Neural progenitor cell (in vitro differentiated cells): ENCODE data around the gene CUEDC1. TPM values are rescaled to one million over a fixed set of nuclear protein-coding genes. Genes with fewer than 3 reads are reported as not detected.

Source experiments
- DNase-seq: peaks from one replicate; pipeline ENCODE4 v3.0.0-alpha.2; 2016; ENCODE audit warnings: low spot score
- H2AFZ ChIP-seq: fragments of 200-600 bp; sonication (generic); replicated peaks from 2 replicates; pipeline ENCODE4 v1.6.1; 2016; ENCODE audit warnings: antibody characterized with exemption
- H3F3A ChIP-seq: fragments of 200-600 bp; sonication (generic); 2 replicates; pipeline ENCODE4 v1.6.1; 2016; ENCODE audit warnings: antibody characterized with exemption, low read depth
- H3K27ac ChIP-seq: fragments of 200-600 bp; sonication (generic); 2 replicates; pipeline ENCODE4 v1.5.1; 2016; ENCODE audit warnings: mild to moderate bottlenecking
- H3K27me3 ChIP-seq: fragments of 200-600 bp; sonication (generic); 2 replicates; pipeline ENCODE4 v1.6.1; 2016; ENCODE audit warnings: mild to moderate bottlenecking, moderate library complexity
- H3K36me3 ChIP-seq: fragments of 200-600 bp; sonication (generic); 2 replicates; pipeline ENCODE4 v1.5.1; 2016
- H3K4me1 ChIP-seq: fragments of 200-600 bp; sonication (generic); 2 replicates; pipeline ENCODE4 v1.6.1; 2016; ENCODE audit warnings: mixed run types
- H3K4me2 ChIP-seq: fragments of 200-600 bp; sonication (generic); 2 replicates; pipeline ENCODE4 v1.6.1; 2016
- H3K4me3 ChIP-seq: fragments of 200-600 bp; sonication (generic); 2 replicates; pipeline ENCODE4 v1.5.1; 2016
- H3K79me2 ChIP-seq: fragments of 200-600 bp; sonication (generic); 2 replicates; pipeline ENCODE4 v1.6.1; 2016; ENCODE audit warnings: low read depth
- H3K9ac ChIP-seq: fragments of 200-600 bp; sonication (generic); 2 replicates; pipeline ENCODE4 v1.6.1; 2016
- H3K9me3 ChIP-seq: fragments of 200-600 bp; sonication (generic); 2 replicates; pipeline ENCODE4 v1.5.1; 2016; ENCODE audit warnings: low read depth
- H4K20me1 ChIP-seq: fragments of 200-600 bp; sonication (generic); 2 replicates; pipeline ENCODE4 v1.6.1; 2016; ENCODE audit warnings: low read depth
- H3K27ac Mint-ChIP-seq: 3 replicates; pipeline ENCODE4 v1.8.0; 2021; ENCODE audit warnings: mixed read lengths
- H3K27me3 Mint-ChIP-seq: 2 replicates; pipeline ENCODE4 v1.8.0; 2022; ENCODE audit warnings: low read depth, mild to moderate bottlenecking, inconsistent platforms, moderate library complexity, mixed read lengths; ENCODE audit not compliant: insufficient read depth
- H3K36me3 Mint-ChIP-seq: 3 replicates; pipeline ENCODE4 v1.8.0; 2021; ENCODE audit warnings: mixed read lengths
- H3K4me1 Mint-ChIP-seq: 3 replicates; pipeline ENCODE4 v1.8.0; 2021; ENCODE audit warnings: mixed read lengths
- H3K4me3 Mint-ChIP-seq: 3 replicates; pipeline ENCODE4 v1.8.0; 2021; ENCODE audit warnings: mild to moderate bottlenecking, moderate library complexity, mixed read lengths
- H3K9me3 Mint-ChIP-seq: 3 replicates; pipeline ENCODE4 v1.8.0; 2020; ENCODE audit warnings: mixed read lengths
- EZH2 ChIP-seq: fragments of 200-600 bp; sonication (generic); IDR thresholded peaks from 2 replicates; pipeline ENCODE4 v1.6.1; 2017; ENCODE audit warnings: antibody characterized with exemption, mild to moderate bottlenecking, moderate library complexity
- EZH2phosphoT487 ChIP-seq: fragments of 200-600 bp; sonication (generic); IDR thresholded peaks from 2 replicates; pipeline ENCODE4 v1.6.1; 2017; ENCODE audit warnings: antibody characterized with exemption
- total RNA-seq: library from RNA; depleted of rRNA; stranded (reverse); fragments of >200 nt; gene quantifications from 2 replicates; pipeline ENCODE4 v1.2.3, GENCODE V29; 2015; ENCODE audit warnings: low replicate concordance
- TF ChIP-seq, protein P1 (sequence below): fragments of 200-600 bp; sonication (generic); IDR thresholded peaks from 2 replicates; pipeline ENCODE4 v1.5.1; 2017; ENCODE audit warnings: antibody characterized with exemption, mild to moderate bottlenecking

Gene CUEDC1
- total RNA-seq, 1 donor from 2014 or later, result 8.8 TPM

DNA sequence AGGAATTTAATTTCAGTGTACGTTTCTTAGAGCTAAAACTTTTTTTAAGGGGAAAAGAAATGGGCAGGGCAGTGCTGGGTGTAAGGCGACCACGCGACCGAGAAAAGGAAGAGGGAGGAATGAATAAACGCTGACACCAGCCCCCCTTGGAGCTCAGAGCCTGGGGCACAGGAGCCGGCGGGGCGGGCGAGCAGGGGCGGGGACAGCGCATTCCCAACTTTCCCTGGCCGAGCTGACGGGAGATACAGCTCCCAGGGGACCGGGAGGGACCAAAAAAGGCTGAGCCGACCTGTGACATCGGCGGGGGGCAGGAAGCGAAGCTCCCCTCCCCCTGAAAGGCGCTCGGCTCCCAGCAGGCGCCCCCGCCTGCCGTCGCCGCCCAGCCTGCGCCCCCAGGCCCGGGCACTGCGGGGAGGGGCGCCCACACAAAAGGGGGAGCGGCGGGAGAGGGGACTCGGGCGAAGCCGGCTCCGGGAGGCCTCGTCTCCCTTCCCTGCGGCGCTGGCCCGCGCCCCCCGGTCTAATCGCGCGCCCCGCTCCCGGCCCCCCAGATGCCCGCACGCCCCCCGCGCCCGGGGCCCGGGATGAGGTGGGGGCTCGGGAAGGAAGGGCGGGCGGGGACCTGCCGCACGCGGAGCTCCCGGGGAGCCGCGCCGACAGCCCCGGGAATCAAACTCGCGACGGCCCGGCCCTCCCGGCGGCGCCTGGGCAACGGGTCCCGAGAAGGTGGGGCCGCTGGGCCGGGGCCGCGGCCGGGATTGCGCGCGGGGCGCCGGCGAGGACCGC lies 622 bp downstream of the CUEDC1 start:
- H3K9me3 Mint-ChIP-seq, result no peaks in the 10 kb centered on the region
- DNase-seq, result peak; percentile 78
- H3K27me3 Mint-ChIP-seq, result peaks cover 6% of the 10 kb centered on the region
- H3F3A ChIP-seq, result peaks cover 18% of the 10 kb centered on the region
- no peaks in the 10 kb centered on the region for H3K79me2 ChIP-seq
- H3K27me3 ChIP-seq, result peaks cover 41% of the 10 kb centered on the region
- TF ChIP-seq EZH2phosphoT487, result no peak
- TF ChIP-seq EZH2, result no peak
- TF ChIP-seq, protein P1, sequence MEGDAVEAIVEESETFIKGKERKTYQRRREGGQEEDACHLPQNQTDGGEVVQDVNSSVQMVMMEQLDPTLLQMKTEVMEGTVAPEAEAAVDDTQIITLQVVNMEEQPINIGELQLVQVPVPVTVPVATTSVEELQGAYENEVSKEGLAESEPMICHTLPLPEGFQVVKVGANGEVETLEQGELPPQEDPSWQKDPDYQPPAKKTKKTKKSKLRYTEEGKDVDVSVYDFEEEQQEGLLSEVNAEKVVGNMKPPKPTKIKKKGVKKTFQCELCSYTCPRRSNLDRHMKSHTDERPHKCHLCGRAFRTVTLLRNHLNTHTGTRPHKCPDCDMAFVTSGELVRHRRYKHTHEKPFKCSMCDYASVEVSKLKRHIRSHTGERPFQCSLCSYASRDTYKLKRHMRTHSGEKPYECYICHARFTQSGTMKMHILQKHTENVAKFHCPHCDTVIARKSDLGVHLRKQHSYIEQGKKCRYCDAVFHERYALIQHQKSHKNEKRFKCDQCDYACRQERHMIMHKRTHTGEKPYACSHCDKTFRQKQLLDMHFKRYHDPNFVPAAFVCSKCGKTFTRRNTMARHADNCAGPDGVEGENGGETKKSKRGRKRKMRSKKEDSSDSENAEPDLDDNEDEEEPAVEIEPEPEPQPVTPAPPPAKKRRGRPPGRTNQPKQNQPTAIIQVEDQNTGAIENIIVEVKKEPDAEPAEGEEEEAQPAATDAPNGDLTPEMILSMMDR, result no peak
- peaks cover 67% of the 10 kb centered on the region for H3K4me1 Mint-ChIP-seq
- H2AFZ ChIP-seq, result peak overlapping the region; percentile 87
- peaks cover 12% of the 10 kb centered on the region for H3K4me1 ChIP-seq
- H3K4me3 Mint-ChIP-seq, result peak overlapping the region; percentile 90
- peak overlapping the region; percentile 87 for H3K4me2 ChIP-seq
- H3K9ac ChIP-seq, result peak overlapping the region; percentile 8
- peaks cover 10% of the 10 kb centered on the region for H3K36me3 Mint-ChIP-seq
- H4K20me1 ChIP-seq, result no peaks in the 10 kb centered on the region
- H3K4me3 ChIP-seq, result peak overlapping the region; percentile 85
- no peak overlapping the region for H3K27ac ChIP-seq
- H3K9me3 ChIP-seq, result no peaks in the 10 kb centered on the region
- H3K36me3 ChIP-seq, result no peaks in the 10 kb centered on the region
- peak overlapping the region; percentile 96 for H3K27ac Mint-ChIP-seq

DNA sequence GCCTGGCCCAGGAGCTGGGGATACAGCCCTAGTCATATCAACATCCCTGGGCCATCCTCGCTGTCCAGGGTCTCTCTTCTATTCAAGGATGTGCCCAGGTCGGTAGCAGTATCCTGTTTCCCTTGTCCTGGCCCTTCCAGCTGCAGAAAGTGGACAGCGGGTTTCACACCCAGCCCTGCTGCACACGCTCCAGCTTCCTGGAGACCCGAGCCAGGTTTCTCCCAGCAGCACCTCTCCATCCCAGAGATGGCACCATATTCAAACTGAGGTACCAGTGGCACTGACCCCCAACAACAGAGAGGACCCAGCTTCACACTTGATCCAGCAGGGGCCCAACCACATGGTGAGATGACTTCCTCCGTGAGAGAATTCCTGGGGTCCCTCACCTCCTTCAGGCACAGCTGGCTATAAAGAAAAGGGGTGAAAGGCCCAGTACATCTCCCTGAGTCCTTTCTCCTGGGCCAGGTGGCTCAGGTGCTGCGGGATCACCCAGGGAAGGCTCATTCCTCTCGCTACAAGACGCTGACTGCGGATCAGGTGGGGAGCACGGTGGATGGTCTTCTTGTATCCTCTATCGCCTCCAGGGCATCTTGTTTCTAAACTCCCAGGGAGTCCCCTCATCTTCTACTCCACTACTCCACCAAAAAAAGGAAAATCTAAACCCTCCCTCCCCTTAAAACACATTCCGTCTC lies 1.4 kb downstream of the CUEDC1 start:
- no peak for DNase-seq
- peaks cover 10% of the 10 kb centered on the region for H3K27me3 Mint-ChIP-seq
- no peaks in the 10 kb centered on the region for H3K9me3 Mint-ChIP-seq
- Histone ChIP-seq H3K27me3 (peaks cover 41% of the 10 kb centered on the region), H3K4me1 (peaks cover 12% of the 10 kb centered on the region), H3K27ac (no peak overlapping the region), H3K4me3 (peak overlapping the region; percentile 85), H3K9ac (no peak overlapping the region), H3K4me2 (peak overlapping the region; percentile 87), H3K79me2 (no peaks in the 10 kb centered on the region), H3K9me3 (no peaks in the 10 kb centered on the region), H2AFZ (no peak overlapping the region), H3F3A (peaks cover 18% of the 10 kb centered on the region), H4K20me1 (no peaks in the 10 kb centered on the region), H3K36me3 (no peaks in the 10 kb centered on the region)
- peaks cover 66% of the 10 kb centered on the region for H3K4me1 Mint-ChIP-seq
- TF ChIP-seq EZH2 (no peak), EZH2phosphoT487 (no peak)
- TF ChIP-seq, protein P1, result no peak
- H3K27ac Mint-ChIP-seq, result peak overlapping the region; percentile 96
- peaks cover 11% of the 10 kb centered on the region for H3K36me3 Mint-ChIP-seq
- H3K4me3 Mint-ChIP-seq, result peak overlapping the region; percentile 90

DNA sequence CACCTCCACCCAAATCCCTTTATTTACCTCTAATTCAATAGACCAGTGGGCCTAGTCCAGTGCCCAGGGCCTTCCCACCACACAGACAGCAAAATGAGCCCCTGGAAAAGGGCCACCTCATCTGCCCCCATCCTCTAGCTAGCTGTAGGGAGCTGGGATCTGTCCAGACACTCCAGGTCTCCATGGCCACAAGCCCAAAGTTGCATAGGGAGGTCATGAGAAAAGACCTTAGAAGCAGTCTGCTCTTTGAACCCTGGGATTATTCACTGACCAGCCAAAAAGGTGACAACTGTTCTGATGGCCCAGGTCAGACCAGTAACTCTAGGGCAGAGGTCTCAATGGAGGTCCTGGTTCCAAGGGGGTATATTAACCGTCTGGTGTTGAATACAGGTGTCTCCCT lies 2.0 kb downstream of the CUEDC1 start:
- Histone ChIP-seq H3K36me3 (no peaks in the 10 kb centered on the region), H3K4me3 (no peak overlapping the region), H3K79me2 (no peaks in the 10 kb centered on the region), H3K4me2 (no peak overlapping the region), H3K27ac (no peak overlapping the region), H3K9me3 (no peaks in the 10 kb centered on the region), H2AFZ (no peak overlapping the region), H3K9ac (no peak overlapping the region), H3K27me3 (peaks cover 41% of the 10 kb centered on the region), H4K20me1 (no peaks in the 10 kb centered on the region), H3K4me1 (peaks cover 12% of the 10 kb centered on the region), H3F3A (peaks cover 18% of the 10 kb centered on the region)
- no peak for DNase-seq
- Mint-ChIP-seq H3K27me3 (peaks cover 10% of the 10 kb centered on the region), H3K36me3 (peaks cover 14% of the 10 kb centered on the region), H3K4me1 (peaks cover 73% of the 10 kb centered on the region), H3K9me3 (no peaks in the 10 kb centered on the region), H3K27ac (peak overlapping the region; percentile 96), H3K4me3 (peak overlapping the region; percentile 90)
- no peak for TF ChIP-seq EZH2phosphoT487
- no peak for TF ChIP-seq EZH2
- TF ChIP-seq, protein P1, result no peak
